ENCODE results near the gene ZFP37. TPM values are rescaled to one million over a fixed set of nuclear protein-coding genes. Genes with fewer than 3 reads are reported as not detected.
"Not testable (repeated sequence)": the region's sequence is repeated elsewhere in the genome, so short reads cannot be mapped to it uniquely, and the experiment has no call there.

ZFP37 gene
- polyA plus RNA-seq (2013, experiment 1 of 2): 5.8 TPM
- polyA plus RNA-seq (2013, experiment 2 of 2): 6.0 TPM

- H3K4me3 ChIP-seq (ENCODE audit: extremely low read depth, insufficient read depth, low read length, poor library complexity, severe bottlenecking): peak within 1 kb of the TSS; percentile 80
- no peaks in the 10 kb centered on the region for H3K36me3 ChIP-seq (ENCODE audit: control insufficient read depth, insufficient read depth, low read length)
- 2 to 8% methylated on average over 53 to 57 of the region's 62 CpGs for WGBS, 2 experiments (ENCODE audit: insufficient coverage in 2 of 2)
- peaks cover 66% of the 10 kb centered on the region for H3K9me3 ChIP-seq (ENCODE audit: control insufficient read depth, low read length)
- H3K27ac ChIP-seq (ENCODE audit: low read depth, low read length, severe bottlenecking): peak within 1 kb of the TSS; percentile 84
- H3K4me1 ChIP-seq (ENCODE audit: control insufficient read depth, insufficient read depth, low read length, poor library complexity, severe bottlenecking): no peaks in the 10 kb centered on the region
Observed at GRCh38 chr9:113056191-113057106, at the start of gene ZFP37. Gene ZFP37 (minus strand): TSS chr9:113056724. CDS start chr9:113056688, 36 bp downstream.

GRCh38 chr9:113105345-113105744 lies 48.8 kb upstream of the ZFP37 start:
- not testable (repeated sequence) for H3K4me1 ChIP-seq (ENCODE audit: control insufficient read depth, insufficient read depth, low read length, poor library complexity, severe bottlenecking); H3K9me3 ChIP-seq (ENCODE audit: control insufficient read depth, low read length); H3K27ac ChIP-seq (ENCODE audit: low read depth, low read length, severe bottlenecking); H3K4me3 ChIP-seq (ENCODE audit: extremely low read depth, insufficient read depth, low read length, poor library complexity, severe bottlenecking); H3K36me3 ChIP-seq (ENCODE audit: control insufficient read depth, insufficient read depth, low read length)
- WGBS, 2 experiments (ENCODE audit: insufficient coverage in 2 of 2): no CpG with 5 or more reads among the region's 6 CpGs

GRCh38 chr9:113095561-113095960 lies 39.0 kb upstream of the ZFP37 start:
- Histone ChIP-seq H3K4me1 (ENCODE audit: control insufficient read depth, insufficient read depth, low read length, poor library complexity, severe bottlenecking) (no peaks in the 10 kb centered on the region), H3K27ac (ENCODE audit: low read depth, low read length, severe bottlenecking) (no peak overlapping the region), H3K4me3 (ENCODE audit: extremely low read depth, insufficient read depth, low read length, poor library complexity, severe bottlenecking) (no peak overlapping the region), H3K36me3 (ENCODE audit: control insufficient read depth, insufficient read depth, low read length) (no peaks in the 10 kb centered on the region), H3K9me3 (ENCODE audit: control insufficient read depth, low read length) (peaks cover 3% of the 10 kb centered on the region)
- 68 to 85% methylated on average over 2 of the region's 2 CpGs for WGBS, 2 experiments (ENCODE audit: insufficient coverage in 2 of 2)

GRCh38 chr9:113089924-113090323 lies 33.4 kb upstream of the ZFP37 start:
- H3K9me3 ChIP-seq (ENCODE audit: control insufficient read depth, low read length); H3K36me3 ChIP-seq (ENCODE audit: control insufficient read depth, insufficient read depth, low read length); H3K4me1 ChIP-seq (ENCODE audit: control insufficient read depth, insufficient read depth, low read length, poor library complexity, severe bottlenecking); H3K4me3 ChIP-seq (ENCODE audit: extremely low read depth, insufficient read depth, low read length, poor library complexity, severe bottlenecking); H3K27ac ChIP-seq (ENCODE audit: low read depth, low read length, severe bottlenecking): not testable (repeated sequence)
- 89 to 91% methylated on average over 15 of the region's 23 CpGs for WGBS, 2 experiments (ENCODE audit: insufficient coverage in 2 of 2)

- H3K9me3 ChIP-seq (ENCODE audit: control insufficient read depth, low read length); H3K36me3 ChIP-seq (ENCODE audit: control insufficient read depth, insufficient read depth, low read length); H3K4me1 ChIP-seq (ENCODE audit: control insufficient read depth, insufficient read depth, low read length, poor library complexity, severe bottlenecking); H3K4me3 ChIP-seq (ENCODE audit: extremely low read depth, insufficient read depth, low read length, poor library complexity, severe bottlenecking); H3K27ac ChIP-seq (ENCODE audit: low read depth, low read length, severe bottlenecking): not testable (repeated sequence)
- WGBS, 2 experiments (ENCODE audit: insufficient coverage in 2 of 2): no CpG with 5 or more reads among the region's 25 CpGs
Observed at GRCh38 chr9:113089143-113089505, 32.6 kb upstream of the ZFP37 start.

- WGBS, 2 experiments (ENCODE audit: insufficient coverage in 2 of 2): 71 to 95% methylated on average over 4 to 6 of the region's 30 CpGs
- H3K4me1 ChIP-seq (ENCODE audit: control insufficient read depth, insufficient read depth, low read length, poor library complexity, severe bottlenecking); H3K4me3 ChIP-seq (ENCODE audit: extremely low read depth, insufficient read depth, low read length, poor library complexity, severe bottlenecking); H3K36me3 ChIP-seq (ENCODE audit: control insufficient read depth, insufficient read depth, low read length); H3K27ac ChIP-seq (ENCODE audit: low read depth, low read length, severe bottlenecking); H3K9me3 ChIP-seq (ENCODE audit: control insufficient read depth, low read length): not testable (repeated sequence)
Observed at GRCh38 chr9:113088456-113089142, 32.1 kb upstream of the ZFP37 start.

- H3K4me1 ChIP-seq (ENCODE audit: control insufficient read depth, insufficient read depth, low read length, poor library complexity, severe bottlenecking); H3K4me3 ChIP-seq (ENCODE audit: extremely low read depth, insufficient read depth, low read length, poor library complexity, severe bottlenecking); H3K36me3 ChIP-seq (ENCODE audit: control insufficient read depth, insufficient read depth, low read length); H3K27ac ChIP-seq (ENCODE audit: low read depth, low read length, severe bottlenecking): not testable (repeated sequence)
- H3K9me3 ChIP-seq (ENCODE audit: control insufficient read depth, low read length): peaks cover 14% of the 10 kb centered on the region
- 97 to 100% methylated on average over 4 to 5 of the region's 20 CpGs for WGBS, 2 experiments (ENCODE audit: insufficient coverage in 2 of 2)
Observed at GRCh38 chr9:113062932-113063310, 6.4 kb upstream of the ZFP37 start.

GRCh38 chr9:113062256-113062931 lies 5.9 kb upstream of the ZFP37 start:
- not testable (repeated sequence) for H3K4me3 ChIP-seq (ENCODE audit: extremely low read depth, insufficient read depth, low read length, poor library complexity, severe bottlenecking); H3K36me3 ChIP-seq (ENCODE audit: control insufficient read depth, insufficient read depth, low read length); H3K4me1 ChIP-seq (ENCODE audit: control insufficient read depth, insufficient read depth, low read length, poor library complexity, severe bottlenecking); H3K27ac ChIP-seq (ENCODE audit: low read depth, low read length, severe bottlenecking)
- 87 to 91% methylated on average over 13 to 21 of the region's 44 CpGs for WGBS, 2 experiments (ENCODE audit: insufficient coverage in 2 of 2)
- H3K9me3 ChIP-seq (ENCODE audit: control insufficient read depth, low read length): peaks cover 19% of the 10 kb centered on the region

GRCh38 chr9:113061072-113061850 lies 4.7 kb upstream of the ZFP37 start:
- H3K9me3 ChIP-seq (ENCODE audit: control insufficient read depth, low read length): peaks cover 23% of the 10 kb centered on the region
- 85 to 86% methylated on average over 11 to 12 of the region's 33 CpGs for WGBS, 2 experiments (ENCODE audit: insufficient coverage in 2 of 2)
- not testable (repeated sequence) for H3K4me3 ChIP-seq (ENCODE audit: extremely low read depth, insufficient read depth, low read length, poor library complexity, severe bottlenecking); H3K4me1 ChIP-seq (ENCODE audit: control insufficient read depth, insufficient read depth, low read length, poor library complexity, severe bottlenecking); H3K36me3 ChIP-seq (ENCODE audit: control insufficient read depth, insufficient read depth, low read length); H3K27ac ChIP-seq (ENCODE audit: low read depth, low read length, severe bottlenecking)

- WGBS, 2 experiments (ENCODE audit: insufficient coverage in 2 of 2): 70 to 82% methylated on average over 22 to 26 of the region's 61 CpGs
- H3K36me3 ChIP-seq (ENCODE audit: control insufficient read depth, insufficient read depth, low read length); H3K27ac ChIP-seq (ENCODE audit: low read depth, low read length, severe bottlenecking); H3K4me1 ChIP-seq (ENCODE audit: control insufficient read depth, insufficient read depth, low read length, poor library complexity, severe bottlenecking); H3K4me3 ChIP-seq (ENCODE audit: extremely low read depth, insufficient read depth, low read length, poor library complexity, severe bottlenecking): not testable (repeated sequence)
- peaks cover 35% of the 10 kb centered on the region for H3K9me3 ChIP-seq (ENCODE audit: control insufficient read depth, low read length)
Observed at GRCh38 chr9:113059581-113060284, 3.2 kb upstream of the ZFP37 start.
